RWPE2 (cell line): ENCODE data around the gene ZSWIM6.
A peak's percentile ranks its signal among the peaks of the same experiment; 100 is the strongest.
"Not testable (repeated sequence)": the region's sequence is repeated elsewhere in the genome, so short reads cannot be mapped to it uniquely, and the experiment has no call there.

ENCODE experiments used
- ATAC-seq: fragments of 200-7000 bp; cut with Tn5 transposase; 3 replicates; pipeline ENCODE4 v1.9.1; 2021; ENCODE audit warnings: low read depth
- DNase-seq: peaks from one replicate; pipeline ENCODE4 v3.0.0-alpha.2; 2020; ENCODE audit warnings: low spot score
- H3K27ac ChIP-seq: fragments of 450-650 bp; 2 replicates; pipeline ENCODE4 v1.5.1; 2017; ENCODE audit warnings: mild to moderate bottlenecking; ENCODE audit not compliant: poor library complexity, severe bottlenecking
- H3K27me3 ChIP-seq: fragments of 250-450 bp; sonication (Bioruptor Pico); 2 replicates; pipeline ENCODE4 v1.5.1; 2021; ENCODE audit warnings: mild to moderate bottlenecking, moderate library complexity; ENCODE audit not compliant: insufficient read depth, poor library complexity, severe bottlenecking
- H3K36me3 ChIP-seq: fragments of 250-450 bp; sonication (Bioruptor Pico); 2 replicates; pipeline ENCODE4 v1.5.1; 2020; ENCODE audit warnings: low read depth, mild to moderate bottlenecking, moderate library complexity
- H3K4me1 ChIP-seq: fragments of 250-450 bp; sonication (Bioruptor Pico); 2 replicates; pipeline ENCODE4 v1.5.1; 2021; ENCODE audit warnings: mild to moderate bottlenecking, moderate library complexity; ENCODE audit not compliant: insufficient read depth, poor library complexity, severe bottlenecking
- H3K4me3 ChIP-seq: fragments of 250-450 bp; sonication (Bioruptor Pico); 2 replicates; pipeline ENCODE4 v1.5.1; 2021; ENCODE audit warnings: mild to moderate bottlenecking, moderate library complexity; ENCODE audit not compliant: severe bottlenecking
- H3K9me3 ChIP-seq: fragments of 250-450 bp; sonication (Bioruptor Pico); 2 replicates; pipeline ENCODE4 v1.5.1; 2021; ENCODE audit warnings: mild to moderate bottlenecking, moderate library complexity; ENCODE audit not compliant: severe bottlenecking
- TF ChIP-seq, protein P1 (sequence below): fragments of 450-650 bp; IDR thresholded peaks from one replicate; pipeline ENCODE4 v1.5.1; 2017; ENCODE audit warnings: mild to moderate bottlenecking, moderate library complexity; ENCODE audit not compliant: poor library complexity, severe bottlenecking

ZSWIM6 gene

DNA sequence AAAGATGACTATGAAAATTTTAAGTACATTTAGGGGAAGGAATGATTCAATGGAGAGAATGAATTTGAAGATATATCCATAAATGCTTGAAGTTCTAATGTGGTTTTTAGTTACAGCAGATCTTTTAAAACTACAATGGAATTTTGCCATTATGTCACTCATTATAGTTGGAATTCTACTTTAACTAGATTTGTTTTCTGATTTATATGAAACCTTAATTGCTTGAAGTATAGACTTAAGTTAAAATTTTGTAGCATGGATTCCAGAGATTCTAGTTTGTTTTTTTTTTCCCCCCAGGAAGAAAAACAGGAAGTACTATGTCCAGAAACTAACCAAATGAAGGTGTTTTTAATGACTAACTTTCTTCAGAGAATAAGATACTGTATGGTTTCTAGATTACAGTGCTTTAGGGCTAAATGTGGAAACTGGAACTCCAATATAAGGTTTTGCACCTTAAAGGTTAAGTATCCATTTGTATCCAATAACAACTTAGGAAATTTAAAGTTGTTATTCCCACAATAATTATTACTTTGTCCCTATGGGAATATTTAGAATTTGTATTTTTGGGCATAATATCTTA, 70.3 kb downstream of the ZSWIM6 start:
- ATAC-seq (no peak), DNase-seq (no peak)
- TF ChIP-seq, protein P1, sequence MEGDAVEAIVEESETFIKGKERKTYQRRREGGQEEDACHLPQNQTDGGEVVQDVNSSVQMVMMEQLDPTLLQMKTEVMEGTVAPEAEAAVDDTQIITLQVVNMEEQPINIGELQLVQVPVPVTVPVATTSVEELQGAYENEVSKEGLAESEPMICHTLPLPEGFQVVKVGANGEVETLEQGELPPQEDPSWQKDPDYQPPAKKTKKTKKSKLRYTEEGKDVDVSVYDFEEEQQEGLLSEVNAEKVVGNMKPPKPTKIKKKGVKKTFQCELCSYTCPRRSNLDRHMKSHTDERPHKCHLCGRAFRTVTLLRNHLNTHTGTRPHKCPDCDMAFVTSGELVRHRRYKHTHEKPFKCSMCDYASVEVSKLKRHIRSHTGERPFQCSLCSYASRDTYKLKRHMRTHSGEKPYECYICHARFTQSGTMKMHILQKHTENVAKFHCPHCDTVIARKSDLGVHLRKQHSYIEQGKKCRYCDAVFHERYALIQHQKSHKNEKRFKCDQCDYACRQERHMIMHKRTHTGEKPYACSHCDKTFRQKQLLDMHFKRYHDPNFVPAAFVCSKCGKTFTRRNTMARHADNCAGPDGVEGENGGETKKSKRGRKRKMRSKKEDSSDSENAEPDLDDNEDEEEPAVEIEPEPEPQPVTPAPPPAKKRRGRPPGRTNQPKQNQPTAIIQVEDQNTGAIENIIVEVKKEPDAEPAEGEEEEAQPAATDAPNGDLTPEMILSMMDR, result no peak
- H3K27me3 ChIP-seq, result no peaks in the 10 kb centered on the region
- H3K4me3 ChIP-seq, result no peak overlapping the region
- H3K27ac ChIP-seq, result peak overlapping the region; percentile 1
- H3K36me3 ChIP-seq, result no peaks in the 10 kb centered on the region
- no peaks in the 10 kb centered on the region for H3K9me3 ChIP-seq
- H3K4me1 ChIP-seq, result peaks cover 34% of the 10 kb centered on the region

DNA sequence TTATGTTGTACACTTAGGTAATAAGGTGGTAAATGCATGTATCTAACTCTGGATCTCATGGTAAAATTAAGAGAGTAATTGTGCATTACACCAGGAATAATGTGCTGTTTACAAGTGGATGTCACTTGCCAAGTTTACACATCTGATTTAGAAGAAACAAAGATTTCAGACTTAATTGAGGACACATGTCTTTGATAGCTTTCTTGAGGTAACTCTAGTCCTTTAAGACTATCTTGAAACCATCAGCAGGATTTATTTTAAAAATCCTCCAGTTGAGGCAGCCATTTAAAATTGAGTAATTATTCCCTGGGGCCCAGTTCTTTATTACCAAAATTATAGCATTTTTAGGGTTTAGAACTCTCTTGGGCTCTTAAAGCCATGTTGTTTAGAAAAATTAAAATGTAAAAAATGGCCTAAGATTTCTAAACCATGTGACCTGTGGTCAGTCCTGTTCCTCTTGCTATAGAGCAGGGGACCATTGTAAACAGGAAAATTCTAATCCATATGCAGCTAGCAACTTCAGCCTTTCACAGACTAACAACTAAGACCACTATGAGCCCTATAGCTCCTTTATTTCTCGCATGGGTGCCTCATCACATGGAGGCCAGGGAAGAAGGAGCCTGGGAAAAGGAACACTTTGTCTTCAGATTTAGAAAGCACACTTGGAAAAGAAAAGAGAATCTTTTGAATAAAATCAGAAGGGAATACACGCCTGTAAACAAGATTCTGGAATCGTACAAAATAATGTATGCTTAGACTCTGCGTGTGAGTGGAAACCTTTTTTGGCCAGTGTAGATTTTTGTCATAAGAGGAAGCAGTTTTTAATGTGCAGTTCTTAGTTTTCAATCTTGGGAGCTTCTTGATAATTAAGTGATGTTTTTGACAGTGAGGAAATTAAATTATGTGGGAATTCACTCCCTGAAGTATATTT, 71.2 kb downstream of the ZSWIM6 start:
- no peak overlapping the region for H3K27ac ChIP-seq
- TF ChIP-seq, protein P1, result no peak

DNA sequence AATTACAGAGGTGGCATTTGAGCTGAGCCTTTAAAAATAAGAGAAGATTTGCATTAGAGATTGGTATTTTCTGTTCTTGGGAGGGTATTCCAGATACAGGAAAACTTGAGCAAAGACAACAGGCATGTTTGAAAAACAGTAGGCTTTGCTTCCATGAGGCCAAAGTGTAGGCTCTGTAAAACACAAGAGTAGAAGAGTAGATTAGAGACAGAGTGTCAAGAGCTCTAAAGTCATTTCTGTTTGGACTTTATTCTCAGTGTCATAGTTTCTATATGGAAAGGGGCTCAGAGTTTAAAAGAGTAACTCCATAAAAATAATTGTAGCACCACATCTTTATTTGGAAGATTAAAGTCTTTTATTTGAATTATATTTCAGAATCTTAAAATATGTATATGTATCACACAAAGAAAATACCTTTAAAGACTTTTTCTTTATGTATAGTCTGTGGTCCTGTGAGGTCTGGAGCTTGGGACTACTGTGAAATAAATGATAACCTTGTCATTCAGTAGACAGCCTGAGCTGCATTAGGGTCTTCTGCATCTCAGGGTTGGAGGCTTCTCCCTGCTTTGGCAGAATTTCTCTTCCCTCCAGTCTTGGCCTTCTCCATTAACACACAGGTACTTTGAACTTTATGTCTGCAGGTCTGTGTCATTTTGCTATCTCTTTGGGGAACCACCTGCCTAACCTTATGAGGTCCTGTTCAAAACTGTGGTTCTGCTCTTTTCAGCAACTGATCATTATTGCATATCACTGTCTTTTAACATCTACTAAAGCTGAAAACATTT, 73.6 kb downstream of the ZSWIM6 start:
- H3K27ac ChIP-seq, result no peak overlapping the region
- no peaks in the 10 kb centered on the region for H3K36me3 ChIP-seq
- H3K4me1 ChIP-seq, result peaks cover 59% of the 10 kb centered on the region
- TF ChIP-seq, protein P1, result no peak
- ATAC-seq (no peak), DNase-seq (no peak)
- H3K4me3 ChIP-seq, result no peak overlapping the region
- H3K27me3 ChIP-seq, result no peaks in the 10 kb centered on the region
- no peaks in the 10 kb centered on the region for H3K9me3 ChIP-seq

More for the DNA sequence above, 71.2 kb downstream of the ZSWIM6 start:
- no peaks in the 10 kb centered on the region for H3K36me3 ChIP-seq
- no peaks in the 10 kb centered on the region for H3K27me3 ChIP-seq
- DNase-seq (no peak), ATAC-seq (no peak)
- no peak overlapping the region for H3K4me3 ChIP-seq
- H3K4me1 ChIP-seq, result peaks cover 43% of the 10 kb centered on the region
- no peaks in the 10 kb centered on the region for H3K9me3 ChIP-seq

DNA sequence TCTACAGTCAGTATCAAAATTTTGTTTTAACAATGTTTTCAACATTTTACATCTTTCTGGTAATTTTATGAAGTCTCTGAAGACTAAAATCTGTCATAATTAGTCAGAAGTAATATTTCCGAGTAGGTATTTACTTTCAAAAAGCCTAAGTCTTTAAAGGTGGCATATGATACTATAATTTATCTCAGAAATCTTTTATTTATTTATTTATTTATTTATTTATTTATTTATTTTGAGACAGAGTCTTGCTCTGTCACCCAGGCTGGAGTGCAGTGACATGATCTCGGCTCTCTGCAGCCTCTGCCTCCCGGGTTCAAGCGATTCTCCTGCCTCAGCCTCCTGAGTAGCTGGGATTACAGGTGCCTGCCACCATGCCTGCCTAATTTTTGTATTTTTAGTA, 74.4 kb downstream of the ZSWIM6 start:
- H3K9me3 ChIP-seq, H3K27me3 ChIP-seq, H3K4me3 ChIP-seq, H3K36me3 ChIP-seq, DNase-seq, ATAC-seq: not testable (repeated sequence)
- H3K4me1 ChIP-seq, result peaks cover 53% of the 10 kb centered on the region
- peak overlapping the region; percentile 90 for H3K27ac ChIP-seq

DNA sequence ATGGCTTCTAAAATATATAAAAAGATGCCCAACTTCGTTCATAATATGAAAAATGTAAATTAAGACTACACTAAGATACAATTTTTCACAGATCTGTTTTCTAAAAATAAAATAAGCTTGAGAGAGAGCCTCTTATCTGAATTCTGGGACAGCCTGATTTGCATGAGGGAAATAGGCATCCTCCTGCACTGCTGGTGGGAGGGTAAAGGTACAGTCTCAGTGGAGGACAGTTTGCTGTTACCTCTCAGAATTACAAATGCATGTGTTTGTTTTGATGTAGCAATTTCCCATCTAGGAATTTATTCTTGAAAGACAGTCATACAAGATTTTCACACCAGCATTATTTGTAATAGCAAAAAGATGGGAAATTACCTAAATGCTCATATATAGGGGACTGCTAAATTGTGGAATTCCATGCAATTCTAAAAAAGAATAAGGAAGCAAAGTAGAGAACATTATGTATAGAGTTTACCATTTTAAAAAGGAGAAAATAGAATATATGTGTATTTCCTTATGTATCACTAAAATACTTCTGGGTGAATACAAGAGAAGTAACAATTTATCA, 75.7 kb downstream of the ZSWIM6 start:
- Histone ChIP-seq H3K4me3 (no peak overlapping the region), H3K27me3 (no peaks in the 10 kb centered on the region), H3K27ac (peak overlapping the region; percentile 90), H3K4me1 (peaks cover 42% of the 10 kb centered on the region), H3K9me3 (no peaks in the 10 kb centered on the region), H3K36me3 (no peaks in the 10 kb centered on the region)
- TF ChIP-seq, protein P1, result no peak
- ATAC-seq, result peak; percentile 22; the same call in 1 of the 3 replicates
- DNase-seq, result no peak
